ENCODE measurements around the gene MPV17L. TPM values are rescaled to one million over a fixed set of nuclear protein-coding genes. Genes with fewer than 3 reads are reported as not detected.
A peak's percentile ranks its signal among the peaks of the same experiment; 100 is the strongest.
"Not testable (repeated sequence)": the region's sequence is repeated elsewhere in the genome, so short reads cannot be mapped to it uniquely, and the experiment has no call there.

The MPV17L gene
- total RNA-seq, 1 experiment from 2014 or later, result 11.5 TPM

- DNase-seq, result no peak
- intact Hi-C loops (cut with micrococcal nuclease; ENCODE audit: unreplicated experiment), result no loop called here
- CTCF ChIA-PET, result no interaction called here
Observed at GRCh38 chr16:15404792-15405191, 9.2 kb downstream of the MPV17L start.

GRCh38 chr16:15407756-15408155 lies 12.2 kb downstream of the MPV17L start:
- BruUV-seq (replicated peaks); H3K4me3 Mint-ChIP-seq (ENCODE audit: low read depth, unreplicated experiment); DNase-seq; H3K9me3 Mint-ChIP-seq (ENCODE audit: low read depth, unreplicated experiment); H3K27ac Mint-ChIP-seq (ENCODE audit: unreplicated experiment); intact Hi-C loops (cut with micrococcal nuclease; ENCODE audit: unreplicated experiment); H3K27me3 Mint-ChIP-seq (ENCODE audit: unreplicated experiment); H3K4me1 Mint-ChIP-seq (ENCODE audit: low read depth, unreplicated experiment); H3K36me3 Mint-ChIP-seq (ENCODE audit: insufficient read depth, unreplicated experiment): not testable (repeated sequence)
- CTCF ChIA-PET, result interaction anchor here (0.5 kb wide), 1 partner anchor 124 kb away, joined by 4 read pairs; no protein-coding TSS in a partner anchor

More at GRCh38 chr16:15404792-15405191, 9.2 kb downstream of the MPV17L start:
- no TSS peak for BruUV-seq (replicated peaks)
- Mint-ChIP-seq H3K4me3 (ENCODE audit: low read depth, unreplicated experiment) (no peak overlapping the region), H3K4me1 (ENCODE audit: low read depth, unreplicated experiment) (no peaks in the 10 kb centered on the region), H3K27ac (ENCODE audit: unreplicated experiment) (no peak overlapping the region), H3K9me3 (ENCODE audit: low read depth, unreplicated experiment) (no peaks in the 10 kb centered on the region), H3K27me3 (ENCODE audit: unreplicated experiment) (no peaks in the 10 kb centered on the region), H3K36me3 (ENCODE audit: insufficient read depth, unreplicated experiment) (peaks cover 4% of the 10 kb centered on the region)
- TF ChIP-seq, protein P1, sequence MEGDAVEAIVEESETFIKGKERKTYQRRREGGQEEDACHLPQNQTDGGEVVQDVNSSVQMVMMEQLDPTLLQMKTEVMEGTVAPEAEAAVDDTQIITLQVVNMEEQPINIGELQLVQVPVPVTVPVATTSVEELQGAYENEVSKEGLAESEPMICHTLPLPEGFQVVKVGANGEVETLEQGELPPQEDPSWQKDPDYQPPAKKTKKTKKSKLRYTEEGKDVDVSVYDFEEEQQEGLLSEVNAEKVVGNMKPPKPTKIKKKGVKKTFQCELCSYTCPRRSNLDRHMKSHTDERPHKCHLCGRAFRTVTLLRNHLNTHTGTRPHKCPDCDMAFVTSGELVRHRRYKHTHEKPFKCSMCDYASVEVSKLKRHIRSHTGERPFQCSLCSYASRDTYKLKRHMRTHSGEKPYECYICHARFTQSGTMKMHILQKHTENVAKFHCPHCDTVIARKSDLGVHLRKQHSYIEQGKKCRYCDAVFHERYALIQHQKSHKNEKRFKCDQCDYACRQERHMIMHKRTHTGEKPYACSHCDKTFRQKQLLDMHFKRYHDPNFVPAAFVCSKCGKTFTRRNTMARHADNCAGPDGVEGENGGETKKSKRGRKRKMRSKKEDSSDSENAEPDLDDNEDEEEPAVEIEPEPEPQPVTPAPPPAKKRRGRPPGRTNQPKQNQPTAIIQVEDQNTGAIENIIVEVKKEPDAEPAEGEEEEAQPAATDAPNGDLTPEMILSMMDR (IDR thresholded peaks at IDR 0.05; ENCODE audit: unreplicated experiment), result no peak

GRCh38 chr16:15409476-15409875 lies 13.9 kb downstream of the MPV17L start:
- H3K27ac Mint-ChIP-seq (ENCODE audit: unreplicated experiment); CTCF ChIA-PET; H3K4me3 Mint-ChIP-seq (ENCODE audit: low read depth, unreplicated experiment); H3K27me3 Mint-ChIP-seq (ENCODE audit: unreplicated experiment); BruUV-seq (replicated peaks); DNase-seq; H3K9me3 Mint-ChIP-seq (ENCODE audit: low read depth, unreplicated experiment); H3K36me3 Mint-ChIP-seq (ENCODE audit: insufficient read depth, unreplicated experiment); intact Hi-C loops (cut with micrococcal nuclease; ENCODE audit: unreplicated experiment); H3K4me1 Mint-ChIP-seq (ENCODE audit: low read depth, unreplicated experiment): not testable (repeated sequence)

GRCh38 chr16:15415511-15415985 lies 20.0 kb downstream of the MPV17L start:
- CTCF ChIA-PET, result interaction anchor here (0.6 kb wide), 1 partner anchor 125 kb away, joined by 3 read pairs; no protein-coding TSS in a partner anchor
- no peaks in the 10 kb centered on the region for H3K9me3 Mint-ChIP-seq (ENCODE audit: low read depth, unreplicated experiment)
- no TSS peak for BruUV-seq (replicated peaks)

DNA sequence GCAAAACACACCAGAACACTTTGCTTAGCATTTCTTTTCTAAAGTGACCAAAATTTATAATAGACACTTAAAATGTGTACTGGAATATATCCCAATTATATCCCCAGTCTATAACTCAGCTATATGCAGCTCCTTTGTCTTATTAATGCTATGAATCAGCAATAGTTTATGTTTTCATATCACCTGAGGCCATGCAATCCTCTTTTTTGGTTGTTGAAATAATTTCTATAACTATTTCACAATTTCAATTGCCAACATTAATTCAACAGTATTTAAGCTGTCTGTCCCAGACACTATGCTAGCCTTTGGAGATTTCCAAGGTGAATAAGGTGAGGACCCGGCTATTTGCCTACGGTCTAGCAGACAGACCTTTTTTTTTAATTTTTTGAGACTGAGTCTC lies 21.6 kb downstream of the MPV17L start:
- intact Hi-C loops (cut with micrococcal nuclease; ENCODE audit: unreplicated experiment), result no loop called here
- DNase-seq, result no peak
- H3K9me3 Mint-ChIP-seq (ENCODE audit: low read depth, unreplicated experiment), result no peaks in the 10 kb centered on the region
- peaks cover 14% of the 10 kb centered on the region for H3K4me1 Mint-ChIP-seq (ENCODE audit: low read depth, unreplicated experiment)
- no peaks in the 10 kb centered on the region for H3K27me3 Mint-ChIP-seq (ENCODE audit: unreplicated experiment)
- no TSS peak for BruUV-seq (replicated peaks)
- H3K27ac Mint-ChIP-seq (ENCODE audit: unreplicated experiment), result no peak overlapping the region
- no peak overlapping the region for H3K4me3 Mint-ChIP-seq (ENCODE audit: low read depth, unreplicated experiment)
- CTCF ChIA-PET, result interaction anchor here (0.6 kb wide), 1 partner anchor 11 kb away, joined by 4 read pairs; no protein-coding TSS in a partner anchor
- no peaks in the 10 kb centered on the region for H3K36me3 Mint-ChIP-seq (ENCODE audit: insufficient read depth, unreplicated experiment)
- TF ChIP-seq, protein P1 (IDR thresholded peaks at IDR 0.05; ENCODE audit: unreplicated experiment), result no peak

More at GRCh38 chr16:15415511-15415985, 20.0 kb downstream of the MPV17L start:
- DNase-seq, result no peak
- no peaks in the 10 kb centered on the region for H3K36me3 Mint-ChIP-seq (ENCODE audit: insufficient read depth, unreplicated experiment)
- intact Hi-C loops (cut with micrococcal nuclease; ENCODE audit: unreplicated experiment), result no loop called here
- TF ChIP-seq, protein P1 (IDR thresholded peaks at IDR 0.05; ENCODE audit: unreplicated experiment), result no peak
- no peak overlapping the region for H3K4me3 Mint-ChIP-seq (ENCODE audit: low read depth, unreplicated experiment)
- H3K27ac Mint-ChIP-seq (ENCODE audit: unreplicated experiment), result peak overlapping the region; percentile 13
- no peaks in the 10 kb centered on the region for H3K27me3 Mint-ChIP-seq (ENCODE audit: unreplicated experiment)
- H3K4me1 Mint-ChIP-seq (ENCODE audit: low read depth, unreplicated experiment), result peaks cover 14% of the 10 kb centered on the region

Measured in Calu3 (cell line).